GM21528 (cell line): Measurements from ENCODE around the gene KCNN2.

Experiments used
- ATAC-seq: cut with Tn5 transposase; IDR thresholded peaks from one replicate; pipeline ENCODE4 v1.9.1; 2021; ENCODE audit warnings: mild to moderate bottlenecking, moderate library complexity; ENCODE audit not compliant: unreplicated experiment, low FRiP score

KCNN2 gene

GRCh38 chr5:114477816-114478334 is 116.0 kb downstream of the KCNN2 start:
- no peak for ATAC-seq

GRCh38 chr5:114500756-114501155 is 138.9 kb downstream of the KCNN2 start:
- no peak for ATAC-seq

GRCh38 chr5:114504560-114504959 is 142.7 kb downstream of the KCNN2 start:
- ATAC-seq = no peak

DNA sequence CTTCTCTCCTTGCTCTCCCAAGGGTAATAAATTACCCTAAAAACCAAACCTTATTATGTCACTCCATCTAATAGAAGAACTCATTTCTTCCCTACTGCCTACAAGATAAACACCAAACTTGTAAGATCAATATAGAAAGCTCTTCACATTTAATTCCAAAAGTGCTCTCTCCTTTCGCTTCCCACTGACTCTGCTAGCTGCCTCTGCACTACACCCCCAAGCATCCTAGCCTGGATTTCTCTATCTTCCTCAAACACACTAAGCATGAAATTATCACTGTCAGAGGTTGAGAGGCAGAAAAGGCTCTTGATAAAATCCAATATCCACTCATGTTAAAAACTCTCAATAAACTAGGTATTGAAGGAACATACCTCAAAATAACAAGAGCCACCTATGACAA is 162.4 kb downstream of the KCNN2 start:
- ATAC-seq = no peak

DNA sequence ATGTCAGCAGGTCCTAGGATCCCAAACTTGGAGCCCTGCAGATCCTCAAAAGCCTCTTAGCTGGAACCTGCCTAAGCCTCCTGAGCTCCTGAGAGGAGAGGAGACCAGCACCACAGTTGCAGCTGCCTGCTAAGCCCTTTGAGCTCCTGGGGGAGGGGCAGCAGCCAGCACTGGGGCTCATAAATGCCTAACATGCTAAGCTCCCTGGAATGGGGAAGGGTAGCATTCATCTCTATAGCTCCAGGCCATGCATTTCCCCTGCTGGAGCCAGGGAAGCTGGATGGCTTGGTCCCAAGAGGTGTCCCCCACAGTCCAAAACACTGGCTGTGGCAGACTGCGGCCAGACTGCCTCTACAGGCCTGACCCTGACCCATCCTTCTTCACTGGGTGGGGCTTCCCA is 182.7 kb downstream of the KCNN2 start:
- ATAC-seq = no peak
